Neuron (in vitro differentiated cells): Measurements from ENCODE around the gene TIMP1.

Source experiments
- H2AFZ ChIP-seq: one replicate; pipeline ENCODE4 v1.6.1; 2013; ENCODE audit warnings: low read depth, mild to moderate bottlenecking, inconsistent platforms, low read length, moderate library complexity
- H3K27me3 ChIP-seq: one replicate; pipeline ENCODE4 v1.6.1; 2013; ENCODE audit warnings: low read length; ENCODE audit not compliant: insufficient read depth
- H3K36me3 ChIP-seq: one replicate; pipeline ENCODE4 v1.6.1; 2013; ENCODE audit warnings: low read length; ENCODE audit not compliant: insufficient read depth
- H3K4me1 ChIP-seq: one replicate; pipeline ENCODE4 v1.6.1; 2013; ENCODE audit warnings: low read length; ENCODE audit not compliant: insufficient read depth
- H3K4me3 ChIP-seq: 2 replicates; pipeline ENCODE4 v1.5.1; 2013; ENCODE audit warnings: mild to moderate bottlenecking, low read length, moderate library complexity
- H3K9me3 ChIP-seq: one replicate; pipeline ENCODE4 v1.6.1; 2013; ENCODE audit warnings: low read length

Gene TIMP1

GRCh38 chrX:47564438-47565085 is 17.7 kb upstream of the TIMP1 start:
- peaks cover 6% of the 10 kb centered on the region for H3K4me1 ChIP-seq
- peaks cover 38% of the 10 kb centered on the region for H3K36me3 ChIP-seq
- peaks cover under 1% of the 10 kb centered on the region for H3K9me3 ChIP-seq
- H2AFZ ChIP-seq = no peak overlapping the region
- H3K27me3 ChIP-seq = no peaks in the 10 kb centered on the region
- no peak overlapping the region for H3K4me3 ChIP-seq

- H2AFZ ChIP-seq = no peak overlapping the region
- H3K4me1 ChIP-seq = peaks cover 2% of the 10 kb centered on the region
- no peaks in the 10 kb centered on the region for H3K27me3 ChIP-seq
- H3K36me3 ChIP-seq = peaks cover 45% of the 10 kb centered on the region
- no peak overlapping the region for H3K4me3 ChIP-seq
- peaks cover 3% of the 10 kb centered on the region for H3K9me3 ChIP-seq
These were observed 15.4 kb upstream of the TIMP1 start for GRCh38 chrX:47566841-47567240.

- Histone ChIP-seq H3K9me3 (peaks cover 3% of the 10 kb centered on the region), H2AFZ (no peak overlapping the region), H3K4me1 (no peaks in the 10 kb centered on the region), H3K4me3 (no peak overlapping the region), H3K27me3 (no peaks in the 10 kb centered on the region), H3K36me3 (peaks cover 40% of the 10 kb centered on the region)
These were observed 13.5 kb upstream of the TIMP1 start for GRCh38 chrX:47568656-47569295.

- peaks cover 3% of the 10 kb centered on the region for H3K9me3 ChIP-seq
- no peaks in the 10 kb centered on the region for H3K27me3 ChIP-seq
- no peak overlapping the region for H3K4me3 ChIP-seq
- no peaks in the 10 kb centered on the region for H3K4me1 ChIP-seq
- H3K36me3 ChIP-seq = peaks cover 32% of the 10 kb centered on the region
- H2AFZ ChIP-seq = no peak overlapping the region
These were observed 11.4 kb upstream of the TIMP1 start for GRCh38 chrX:47570794-47571193.

GRCh38 chrX:47571215-47571614 is 11.0 kb upstream of the TIMP1 start:
- Histone ChIP-seq H2AFZ (no peak overlapping the region), H3K9me3 (peaks cover 3% of the 10 kb centered on the region), H3K4me1 (no peaks in the 10 kb centered on the region), H3K4me3 (no peak overlapping the region), H3K27me3 (no peaks in the 10 kb centered on the region), H3K36me3 (peaks cover 32% of the 10 kb centered on the region)

GRCh38 chrX:47571896-47572295 is 10.3 kb upstream of the TIMP1 start:
- H2AFZ ChIP-seq = no peak overlapping the region
- H3K4me1 ChIP-seq = no peaks in the 10 kb centered on the region
- H3K4me3 ChIP-seq = no peak overlapping the region
- peaks cover 28% of the 10 kb centered on the region for H3K36me3 ChIP-seq
- H3K9me3 ChIP-seq = peaks cover 3% of the 10 kb centered on the region
- no peaks in the 10 kb centered on the region for H3K27me3 ChIP-seq

GRCh38 chrX:47572773-47573340 is 9.4 kb upstream of the TIMP1 start:
- Histone ChIP-seq H3K4me3 (no peak overlapping the region), H3K4me1 (no peaks in the 10 kb centered on the region), H3K27me3 (no peaks in the 10 kb centered on the region), H3K36me3 (peaks cover 22% of the 10 kb centered on the region), H2AFZ (no peak overlapping the region), H3K9me3 (peaks cover 3% of the 10 kb centered on the region)

- Histone ChIP-seq H3K9me3 (peaks cover 3% of the 10 kb centered on the region), H3K27me3 (no peaks in the 10 kb centered on the region), H3K4me1 (no peaks in the 10 kb centered on the region), H2AFZ (no peak overlapping the region), H3K36me3 (peaks cover 15% of the 10 kb centered on the region), H3K4me3 (no peak overlapping the region)
These were observed 8.7 kb upstream of the TIMP1 start for GRCh38 chrX:47573341-47574075.

- Histone ChIP-seq H3K4me1 (no peaks in the 10 kb centered on the region), H2AFZ (no peak overlapping the region), H3K36me3 (peaks cover 9% of the 10 kb centered on the region), H3K9me3 (peaks cover 3% of the 10 kb centered on the region), H3K27me3 (no peaks in the 10 kb centered on the region), H3K4me3 (no peak overlapping the region)
These were observed 8.1 kb upstream of the TIMP1 start for GRCh38 chrX:47574076-47574546.

- H3K36me3 ChIP-seq = peaks cover 5% of the 10 kb centered on the region
- H3K9me3 ChIP-seq = peaks cover under 1% of the 10 kb centered on the region
- no peaks in the 10 kb centered on the region for H3K27me3 ChIP-seq
- no peak overlapping the region for H3K4me3 ChIP-seq
- H3K4me1 ChIP-seq = no peaks in the 10 kb centered on the region
- no peak overlapping the region for H2AFZ ChIP-seq
These were observed 7.5 kb upstream of the TIMP1 start for GRCh38 chrX:47574547-47575301.

GRCh38 chrX:47576021-47576898 is 6.0 kb upstream of the TIMP1 start:
- no peak overlapping the region for H3K4me3 ChIP-seq
- H3K4me1 ChIP-seq = no peaks in the 10 kb centered on the region
- H2AFZ ChIP-seq = no peak overlapping the region
- H3K27me3 ChIP-seq = no peaks in the 10 kb centered on the region
- no peaks in the 10 kb centered on the region for H3K9me3 ChIP-seq
- H3K36me3 ChIP-seq = no peaks in the 10 kb centered on the region

GRCh38 chrX:47577424-47577823 is 4.8 kb upstream of the TIMP1 start:
- Histone ChIP-seq H3K9me3 (no peaks in the 10 kb centered on the region), H3K27me3 (no peaks in the 10 kb centered on the region), H3K4me3 (no peak overlapping the region), H2AFZ (no peak overlapping the region), H3K36me3 (no peaks in the 10 kb centered on the region), H3K4me1 (no peaks in the 10 kb centered on the region)
